GM12878 (cell line): ENCODE results near the gene C1orf35. TPM values are rescaled to one million over a fixed set of nuclear protein-coding genes. Genes with fewer than 3 reads are reported as not detected.

Experiments used
- ATAC-seq: fragments of 200-7000 bp; cut with Tn5 transposase; 3 replicates; pipeline ENCODE4 v1.9.1; 2020; ENCODE audit warnings: mild to moderate bottlenecking, moderate library complexity
- BruUV-seq: library from RNA; stranded (reverse); fragments of 400-500 nt; replicated peaks from 2 replicates; lab custom pipeline; 2021; lab: Mats Ljungman, UMichigan
- CTCF ChIA-PET: fragments of 300-600 bp; sonication (Branson Sonifier 250); formaldehyde crosslinking; extraction: SDS; loops from one replicate; lab custom pipeline; 2021; ENCODE audit warnings: inconsistent platforms; lab: Yijun Ruan, JAX
- POLR2A ChIA-PET: fragments of 350-600 bp; formaldehyde crosslinking; extraction: SDS; loops from one replicate; lab custom pipeline; 2021; ENCODE audit warnings: inconsistent platforms; lab: Charles Lee
- RAD21 ChIA-PET: fragments of 300-600 bp; sonication (Branson Sonifier 250); formaldehyde crosslinking; loops from one replicate; lab custom pipeline; 2023; ENCODE audit warnings: antibody characterized with exemption; ENCODE audit not compliant: unreplicated experiment; lab: Charles Lee
- SMC1A ChIA-PET: fragments of 300-600 bp; sonication (Branson Sonifier 250); formaldehyde crosslinking; loops from one replicate; lab custom pipeline; 2023; ENCODE audit not compliant: unreplicated experiment, uncharacterized antibody; lab: Charles Lee
- DNase-seq: peaks from one replicate; pipeline ENCODE4 v3.0.0-alpha.2; 2011; ENCODE audit warnings: low read depth, low spot score
- FAIRE-seq: peaks from 3 replicates; lab custom pipeline; 2011; peaks lifted over from hg19 to GRCh38; lab: Jason Lieb, UNC
- H2AFZ ChIP-seq: 2 replicates; pipeline ENCODE4 v1.6.0; 2011; ENCODE audit warnings: low read depth, low read length, control low read depth; ENCODE audit not compliant: control insufficient read depth
- H3K27ac ChIP-seq: 2 replicates; pipeline ENCODE4 v1.5.1; 2011; ENCODE audit warnings: control low read depth; ENCODE audit not compliant: control insufficient read depth, insufficient read depth
- H3K27me3 ChIP-seq, 2 experiments: replicated peaks in 1 of 2; 2 replicates each; pipeline versions ENCODE4 v1.6.0 to v1.6.1; 2011; ENCODE audit warnings: low read length in 1 of 2; ENCODE audit not compliant: control insufficient read depth in 2 of 2, insufficient read depth in 2 of 2
- H3K36me3 ChIP-seq, 2 experiments: 2 replicates each; pipeline ENCODE4 v1.5.1; 2011; ENCODE audit warnings: low read length in 1 of 2; ENCODE audit not compliant: control insufficient read depth in 2 of 2, insufficient read depth in 2 of 2
- H3K4me1 ChIP-seq: 2 replicates; pipeline ENCODE4 v1.6.1; 2011; ENCODE audit warnings: mild to moderate bottlenecking, low read length, moderate library complexity, mixed read lengths; ENCODE audit not compliant: control insufficient read depth, insufficient read depth
- H3K4me2 ChIP-seq: 2 replicates; pipeline ENCODE4 v1.6.0; 2011; ENCODE audit warnings: control low read depth; ENCODE audit not compliant: control insufficient read depth, insufficient read depth
- H3K4me3 ChIP-seq: fragments of 200-600 bp; sonication (generic); 2 replicates; pipeline ENCODE4 v1.5.1; 2016
- H3K79me2 ChIP-seq: 2 replicates; pipeline ENCODE4 v1.6.0; 2011; ENCODE audit warnings: low read length; ENCODE audit not compliant: control insufficient read depth, insufficient read depth
- H3K9ac ChIP-seq: 2 replicates; pipeline ENCODE4 v1.8.0; 2011; ENCODE audit warnings: low read length, control low read depth, mixed read lengths; ENCODE audit not compliant: control insufficient read depth, insufficient read depth
- H3K9me3 ChIP-seq: replicated peaks from 3 replicates; pipeline ENCODE4 v1.5.1; 2011; ENCODE audit warnings: mild to moderate bottlenecking, low read length; ENCODE audit not compliant: control insufficient read depth, insufficient read depth
- H4K20me1 ChIP-seq: 2 replicates; pipeline ENCODE4 v1.6.0; 2011; ENCODE audit not compliant: control insufficient read depth, insufficient read depth
- CBFB ChIP-seq: IDR thresholded peaks from 2 replicates; pipeline ENCODE4 v1.6.1; 2016; ENCODE audit warnings: antibody characterized with exemption, low read depth
- POLR2A ChIP-seq: IDR thresholded peaks from 2 replicates; pipeline ENCODE4 v1.6.1; 2011; ENCODE audit warnings: low read depth, mild to moderate bottlenecking, low read length
- POLR2AphosphoS5 ChIP-seq: IDR thresholded peaks from 2 replicates; pipeline ENCODE4 v1.6.1; 2011; ENCODE audit warnings: mild to moderate bottlenecking, low read length, inconsistent platforms
- WGBS: methylation state at CpG from one replicate; pipeline ENCODE4 v1.1.6; 2016; ENCODE audit warnings: low lambda C conversion rate; ENCODE audit not compliant: insufficient replicate concordance, insufficient coverage; ENCODE audit errors: missing lambda C conversion rate; 5-methylcytosine and 5-hydroxymethylcytosine counted together
- in situ Hi-C: fragments of 300-500 bp; cut with MboI; formaldehyde crosslinking; loops from 9 replicates; pipeline ENCODE4 v1.14.3; 2018; ENCODE audit warnings: mixed read lengths
- intact Hi-C: fragments of 100-400 bp; cut with micrococcal nuclease; formaldehyde crosslinking; loops from one replicate; pipeline ENCODE4 v1.14.2; 2022; ENCODE audit not compliant: unreplicated experiment
- polyA plus RNA-seq, 11 experiments: library from polyadenylated mRNA; depleted of rRNA in 4 of 11; unstranded in 6 of 11; stranded (reverse) in 5 of 11; fragments of >200 nt; fragmentation: Nextera tagmentation in 4 of 11; fragmentation: Illumina TruSeq in 1 of 11; extraction: Ambion mirVana in 4 of 11; extraction: Trizol in 1 of 11; gene quantifications; 1 replicate in 1 of 11; 2 replicates in 10 of 11; pipeline versions ENCODE4 v1.2.1 to v1.2.3, GENCODE V29; 2011 to 2016; ENCODE audit warnings: inconsistent platforms in 2 of 11, missing spikeins in 2 of 11, low read depth in 1 of 11
- total RNA-seq, 4 experiments: library from RNA; depleted of rRNA in 3 of 4; stranded (reverse); fragments of >200 nt in 3 of 4; fragmentation: Illumina TruSeq in 1 of 4; extraction: Trizol in 1 of 4; gene quantifications; 2 replicates each; pipeline versions ENCODE4 v1.2.1 to v1.2.3, GENCODE V29; 2013 to 2021
- TF ChIP-seq, protein P1 (sequence below): IDR thresholded peaks from 2 replicates; pipeline ENCODE4 v1.6.1; 2011; ENCODE audit warnings: borderline replicate concordance, low read depth, mild to moderate bottlenecking, moderate library complexity, mixed read lengths, low read length; ENCODE audit not compliant: insufficient read depth; ENCODE audit errors: extremely low read length
- TF ChIP-seq, protein P2 (sequence below): fragments of 450-650 bp; formaldehyde crosslinking; IDR thresholded peaks from 2 replicates; pipeline ENCODE4 v1.5.0; 2022; ENCODE audit warnings: mild to moderate bottlenecking, missing genetic modification characterization

C1orf35 gene
- total and polyA plus RNA-seq, 10 of the 15 experiments (the other 5 are each of a cell fraction or from before 2014, with no cell fraction given) = 2.5 to 27.0 (median 10.6) TPM

DNA sequence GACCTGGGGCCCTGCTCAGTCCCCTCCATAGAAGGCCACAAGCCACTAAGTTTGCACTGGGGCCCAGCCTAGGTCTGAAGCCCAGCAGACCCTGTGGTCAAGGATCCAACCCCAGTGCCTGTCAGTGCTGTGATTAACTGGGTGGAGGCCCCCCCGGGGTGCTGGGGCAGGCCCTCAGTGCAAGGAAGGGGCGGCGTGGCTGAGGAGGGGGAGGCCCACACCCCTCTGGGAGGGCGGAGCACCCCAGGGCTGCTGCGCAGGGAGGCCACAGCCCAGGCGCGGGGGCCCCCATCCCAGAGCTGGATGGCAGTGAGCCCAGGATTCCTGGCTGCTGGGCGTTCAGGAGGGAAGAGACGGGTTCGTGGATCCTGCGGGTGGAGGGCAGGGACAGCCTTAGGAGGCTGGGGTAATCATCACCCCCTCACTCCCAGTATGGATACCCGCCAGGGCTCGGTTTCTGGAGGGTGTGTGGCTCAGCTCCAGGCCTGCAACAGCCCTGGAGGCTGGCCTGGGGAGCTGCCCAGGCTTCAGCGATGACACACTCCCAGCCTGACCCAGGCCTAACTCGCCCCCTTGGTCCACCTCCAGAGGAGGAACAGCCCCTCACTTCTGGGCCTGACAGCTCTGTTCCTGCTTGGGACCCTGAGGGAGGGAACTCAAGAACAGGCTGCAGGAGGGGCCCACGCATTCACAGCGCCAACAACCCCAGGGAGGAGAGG, 47.5 kb upstream of the C1orf35 start:
- intact Hi-C loops (no loop called here), in situ Hi-C loops (no loop called here)
- ATAC-seq (peak; percentile 9), DNase-seq (no peak), FAIRE-seq (no peak)
- Histone ChIP-seq H3K4me1 (no peaks in the 10 kb centered on the region), H3K36me3 (peaks cover 0 to 13% of the 10 kb centered on the region in 2 experiments; a peak in 3 of 4 replicates), H3K27me3 (no peaks in the 10 kb centered on the region), H4K20me1 (no peaks in the 10 kb centered on the region; the same call in 1 of the 2 replicates), H2AFZ (no peak overlapping the region), H3K9ac (no peak overlapping the region), H3K9me3 (no peaks in the 10 kb centered on the region), H3K79me2 (peaks cover 4% of the 10 kb centered on the region), H3K4me3 (no peak overlapping the region), H3K27ac (no peak overlapping the region), H3K4me2 (no peak overlapping the region)
- WGBS = 91% methylated on average over 15 of the region's 17 CpGs
- ChIA-PET CTCF (no interaction called here), POLR2A (no interaction called here), SMC1A (no interaction called here), RAD21 (no interaction called here)
- TF ChIP-seq, protein P1, sequence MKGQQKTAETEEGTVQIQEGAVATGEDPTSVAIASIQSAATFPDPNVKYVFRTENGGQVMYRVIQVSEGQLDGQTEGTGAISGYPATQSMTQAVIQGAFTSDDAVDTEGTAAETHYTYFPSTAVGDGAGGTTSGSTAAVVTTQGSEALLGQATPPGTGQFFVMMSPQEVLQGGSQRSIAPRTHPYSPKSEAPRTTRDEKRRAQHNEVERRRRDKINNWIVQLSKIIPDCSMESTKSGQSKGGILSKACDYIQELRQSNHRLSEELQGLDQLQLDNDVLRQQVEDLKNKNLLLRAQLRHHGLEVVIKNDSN = no peak
- TF ChIP-seq POLR2AphosphoS5 = peak; percentile 19; the same call in 1 of the 2 replicates
- no TSS peak for BruUV-seq

DNA sequence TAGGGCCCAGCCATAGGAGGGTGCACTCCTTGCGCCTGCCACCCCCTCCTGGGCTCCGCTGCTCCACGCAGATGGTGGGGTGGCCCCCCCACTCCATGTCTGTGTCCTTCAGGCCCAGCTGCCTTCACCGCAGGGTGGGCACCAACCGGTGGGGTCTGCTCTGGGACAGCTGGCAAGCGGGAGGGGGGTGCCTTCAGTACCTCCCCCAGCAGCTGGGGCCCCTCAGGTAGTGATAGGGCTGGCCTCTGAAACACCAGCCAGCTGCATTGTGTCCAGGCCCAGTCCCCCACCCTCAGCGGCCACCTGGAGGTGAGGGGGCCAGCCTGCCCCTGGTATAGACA, 47.0 kb upstream of the C1orf35 start:
- Histone ChIP-seq H3K79me2 (peaks cover 9% of the 10 kb centered on the region), H3K36me3 (peaks cover 0 to 15% of the 10 kb centered on the region in 2 experiments; a peak in 3 of 4 replicates), H3K27me3 (no peaks in the 10 kb centered on the region), H3K9ac (no peak overlapping the region), H2AFZ (no peak overlapping the region), H3K9me3 (no peaks in the 10 kb centered on the region), H3K4me2 (no peak overlapping the region), H3K4me3 (no peak overlapping the region), H3K27ac (no peak overlapping the region), H3K4me1 (no peaks in the 10 kb centered on the region), H4K20me1 (peaks cover 3% of the 10 kb centered on the region; the same call in 1 of the 2 replicates)
- BruUV-seq = no TSS peak
- RAD21 ChIA-PET = no interaction called here
- POLR2A ChIA-PET = interaction anchor here (0.6 kb wide), 1 partner anchor 216 kb away, joined by 3 read pairs; no protein-coding TSS in a partner anchor
- 96% methylated on average over 7 of the region's 7 CpGs for WGBS
- intact Hi-C loops = no loop called here
- ATAC-seq (no peak; the same call in 2 of the 3 replicates), FAIRE-seq (no peak), DNase-seq (no peak)
- in situ Hi-C loops = no loop called here
- CTCF ChIA-PET = no interaction called here
- TF ChIP-seq, protein P2, sequence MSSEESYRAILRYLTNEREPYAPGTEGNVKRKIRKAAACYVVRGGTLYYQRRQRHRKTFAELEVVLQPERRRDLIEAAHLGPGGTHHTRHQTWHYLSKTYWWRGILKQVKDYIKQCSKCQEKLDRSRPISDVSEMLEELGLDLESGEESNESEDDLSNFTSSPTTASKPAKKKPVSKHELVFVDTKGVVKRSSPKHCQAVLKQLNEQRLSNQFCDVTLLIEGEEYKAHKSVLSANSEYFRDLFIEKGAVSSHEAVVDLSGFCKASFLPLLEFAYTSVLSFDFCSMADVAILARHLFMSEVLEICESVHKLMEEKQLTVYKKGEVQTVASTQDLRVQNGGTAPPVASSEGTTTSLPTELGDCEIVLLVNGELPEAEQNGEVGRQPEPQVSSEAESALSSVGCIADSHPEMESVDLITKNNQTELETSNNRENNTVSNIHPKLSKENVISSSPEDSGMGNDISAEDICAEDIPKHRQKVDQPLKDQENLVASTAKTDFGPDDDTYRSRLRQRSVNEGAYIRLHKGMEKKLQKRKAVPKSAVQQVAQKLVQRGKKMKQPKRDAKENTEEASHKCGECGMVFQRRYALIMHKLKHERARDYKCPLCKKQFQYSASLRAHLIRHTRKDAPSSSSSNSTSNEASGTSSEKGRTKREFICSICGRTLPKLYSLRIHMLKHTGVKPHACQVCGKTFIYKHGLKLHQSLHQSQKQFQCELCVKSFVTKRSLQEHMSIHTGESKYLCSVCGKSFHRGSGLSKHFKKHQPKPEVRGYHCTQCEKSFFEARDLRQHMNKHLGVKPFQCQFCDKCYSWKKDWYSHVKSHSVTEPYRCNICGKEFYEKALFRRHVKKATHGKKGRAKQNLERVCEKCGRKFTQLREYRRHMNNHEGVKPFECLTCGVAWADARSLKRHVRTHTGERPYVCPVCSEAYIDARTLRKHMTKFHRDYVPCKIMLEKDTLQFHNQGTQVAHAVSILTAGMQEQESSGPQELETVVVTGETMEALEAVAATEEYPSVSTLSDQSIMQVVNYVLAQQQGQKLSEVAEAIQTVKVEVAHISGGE = no peak
- 0 out of 2 replicates have a peak, but pooled peaks have one; percentile 17 for TF ChIP-seq POLR2AphosphoS5
- TF ChIP-seq POLR2A = peak; percentile 36
- TF ChIP-seq CBFB = no peak
- SMC1A ChIA-PET = no interaction called here
